GM18502 (cell line): ENCODE measurements around the gene NPW.

Experiments
- ATAC-seq: cut with Tn5 transposase; IDR thresholded peaks from one replicate; pipeline ENCODE4 v1.9.1; 2021; ENCODE audit warnings: mild to moderate bottlenecking; ENCODE audit not compliant: unreplicated experiment, poor library complexity

Gene NPW

DNA sequence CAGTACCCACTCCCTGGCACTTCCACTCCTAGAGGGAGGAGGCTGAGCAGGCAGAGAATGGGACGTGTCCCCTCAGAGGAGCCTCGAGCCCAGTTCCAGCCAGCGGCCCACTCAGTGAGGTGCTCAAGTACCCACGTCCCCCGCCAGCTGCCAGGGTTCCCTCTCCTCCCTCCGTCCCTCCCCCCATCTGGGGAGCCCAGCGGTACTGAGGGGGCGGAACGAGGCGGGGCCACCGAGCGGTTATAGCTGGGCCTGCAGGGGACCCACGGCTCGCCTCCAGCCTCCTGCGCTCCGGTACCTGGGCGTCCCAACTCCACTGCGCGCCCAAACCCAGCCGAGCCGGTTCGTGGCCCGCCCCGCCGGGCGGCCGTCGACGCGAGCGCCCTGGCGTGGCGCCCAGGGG lies at the start of gene NPW:
NPW (plus strand) TSS at position 268 of the 403 bp plus-strand sequence.
- no peak for ATAC-seq

DNA sequence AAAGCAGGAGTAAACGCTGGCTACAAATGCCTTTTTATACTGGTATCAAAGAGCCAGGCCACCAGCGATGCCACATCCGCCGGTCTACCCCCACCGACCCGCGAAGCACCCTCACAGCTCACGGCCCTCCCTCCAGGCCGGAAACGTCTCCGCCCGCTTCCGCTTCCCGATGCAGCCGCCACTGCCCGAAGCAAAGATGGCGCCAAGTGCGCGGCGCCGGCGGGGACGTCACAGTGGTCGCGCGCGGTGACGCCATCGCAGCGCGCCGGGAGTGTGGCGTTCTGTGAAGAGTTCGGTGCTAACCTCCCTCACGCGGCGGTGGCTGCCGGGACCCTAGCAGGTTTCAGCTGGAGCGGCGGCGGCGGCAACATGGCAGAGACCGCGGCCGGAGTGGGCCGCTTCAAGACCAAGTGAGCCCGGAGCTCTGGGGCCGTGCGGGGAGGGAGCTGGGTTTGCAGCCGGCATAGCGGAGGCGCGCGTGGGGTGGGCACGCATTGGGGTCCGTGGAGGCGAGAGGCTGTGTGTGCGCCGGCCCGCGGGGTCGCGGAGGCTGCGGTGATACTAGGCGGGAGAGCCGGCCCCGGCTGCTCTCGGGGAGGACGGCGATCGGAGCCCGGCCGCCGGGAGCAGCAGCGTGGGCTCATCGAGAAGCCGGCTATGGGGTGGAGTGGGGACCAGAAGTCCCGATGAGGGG lies 47.6 kb upstream of the NPW start, which contains the start of gene TBL3:
TBL3 (plus strand) TSS at position 258 of the 694 bp plus-strand sequence; CDS start at position 370, 112 bp downstream.
- peak; percentile 85 for ATAC-seq

GRCh38 chr16:1972490-1972877 lies 47.1 kb upstream of the NPW start:
- peak; percentile 9 for ATAC-seq

DNA sequence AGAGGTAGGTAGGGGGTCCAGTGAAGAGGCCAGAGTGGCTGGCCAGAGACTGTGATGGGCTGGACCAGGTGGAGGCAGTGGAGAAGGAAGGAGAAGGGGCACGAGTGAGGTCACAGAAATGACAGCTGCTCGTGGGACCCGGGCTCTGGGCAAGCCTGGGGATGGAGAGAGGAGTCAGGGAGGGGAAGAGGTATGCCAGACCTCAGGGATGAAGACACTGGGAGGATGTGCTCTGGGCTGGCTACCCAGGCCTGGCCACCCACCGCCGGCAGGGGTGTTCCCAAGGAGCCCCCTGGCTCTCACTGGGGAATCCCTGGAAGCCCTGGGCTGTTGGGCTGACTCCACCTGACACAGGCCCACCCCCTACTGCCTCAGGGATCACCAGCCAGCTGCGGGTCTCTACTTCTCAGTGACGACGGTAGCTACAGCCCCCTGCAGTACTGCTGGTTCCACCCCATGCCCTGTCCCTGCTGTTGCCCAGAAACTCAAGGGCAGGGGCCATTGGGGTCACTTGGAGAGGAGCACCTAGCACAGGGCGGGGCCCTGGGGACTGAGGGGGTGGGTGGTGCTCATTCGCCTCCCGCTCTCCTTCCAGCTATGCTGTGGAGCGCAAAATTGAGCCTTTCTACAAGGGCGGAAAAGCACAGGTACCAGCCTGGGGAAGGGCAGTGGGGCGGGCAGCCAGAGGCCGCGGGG lies 46.0 kb upstream of the NPW start:
- ATAC-seq = no peak

DNA sequence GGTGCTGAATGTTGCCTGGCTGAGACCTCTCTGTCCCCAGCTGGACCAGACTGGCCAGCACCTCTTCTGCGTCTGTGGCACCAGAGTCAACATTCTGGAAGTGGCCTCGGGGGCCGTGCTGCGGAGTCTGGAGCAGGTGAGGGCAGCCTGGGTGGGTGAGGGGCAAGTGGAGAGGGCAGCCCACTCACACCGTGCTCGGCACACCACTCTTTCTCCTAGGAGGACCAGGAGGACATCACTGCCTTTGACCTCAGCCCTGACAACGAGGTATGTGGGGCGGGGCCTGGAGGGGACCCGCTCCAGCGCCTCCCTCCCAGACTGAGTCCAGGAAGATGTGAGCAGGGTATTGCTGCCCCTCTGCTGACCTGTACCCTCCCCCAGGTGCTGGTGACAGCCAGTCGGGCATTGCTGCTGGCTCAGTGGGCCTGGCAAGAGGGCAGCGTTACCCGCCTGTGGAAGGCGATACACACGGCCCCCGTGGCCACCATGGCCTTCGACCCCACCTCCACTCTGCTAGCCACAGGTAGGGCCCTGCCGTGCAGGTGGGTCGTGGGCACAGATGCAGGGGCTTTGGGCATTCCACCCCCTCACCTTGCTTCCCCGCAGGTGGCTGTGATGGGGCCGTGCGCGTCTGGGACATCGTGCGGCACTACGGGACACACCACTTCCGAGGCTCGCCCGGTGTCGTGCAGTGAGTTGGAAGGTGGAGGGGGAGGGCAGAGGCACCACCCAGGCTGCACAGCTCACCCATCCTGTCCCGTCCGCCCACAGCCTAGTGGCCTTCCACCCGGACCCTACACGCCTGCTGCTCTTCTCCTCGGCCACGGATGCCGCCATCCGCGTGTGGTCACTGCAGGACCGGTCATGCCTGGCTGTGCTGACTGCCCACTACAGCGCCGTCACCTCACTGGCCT lies 45.2 kb upstream of the NPW start:
- ATAC-seq = no peak

DNA sequence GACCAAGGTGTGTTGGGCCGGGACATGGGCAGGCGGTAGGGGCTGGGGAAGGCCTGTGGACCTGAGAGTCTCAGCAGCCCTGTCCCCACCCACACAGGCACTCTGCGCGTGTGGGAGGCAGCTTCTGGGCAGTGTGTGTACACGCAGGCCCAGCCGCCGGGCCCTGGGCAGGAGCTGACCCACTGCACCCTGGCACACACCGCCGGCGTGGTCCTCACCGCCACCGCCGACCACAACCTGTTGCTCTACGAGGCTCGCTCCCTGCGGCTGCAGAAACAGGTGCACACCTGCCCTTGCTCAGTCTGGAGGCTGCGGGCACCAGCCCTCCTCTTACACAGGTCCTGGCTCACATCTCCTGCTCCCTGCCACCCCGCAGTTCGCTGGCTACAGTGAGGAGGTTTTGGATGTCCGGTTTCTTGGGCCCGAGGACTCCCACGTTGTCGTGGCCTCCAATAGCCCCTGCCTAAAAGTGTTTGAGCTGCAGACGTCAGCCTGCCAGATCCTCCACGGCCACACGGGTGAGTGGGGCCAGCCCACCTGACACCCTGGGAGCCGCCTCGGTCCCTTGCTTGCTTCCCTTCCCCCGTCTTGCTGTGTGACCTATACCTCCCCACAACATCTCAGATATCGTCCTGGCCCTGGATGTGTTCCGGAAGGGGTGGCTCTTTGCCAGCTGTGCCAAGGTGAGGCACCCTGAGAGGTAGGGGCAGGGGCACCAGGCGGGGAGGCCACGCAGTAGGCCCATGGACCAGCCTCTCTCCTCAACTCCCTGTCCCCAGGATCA lies 44.0 kb upstream of the NPW start:
- no peak for ATAC-seq

- no peak for ATAC-seq
Observed at GRCh38 chr16:1976216-1976520, 43.4 kb upstream of the NPW start.

- ATAC-seq = no peak
Observed at GRCh38 chr16:1976951-1977874, 42.4 kb upstream of the NPW start.

DNA sequence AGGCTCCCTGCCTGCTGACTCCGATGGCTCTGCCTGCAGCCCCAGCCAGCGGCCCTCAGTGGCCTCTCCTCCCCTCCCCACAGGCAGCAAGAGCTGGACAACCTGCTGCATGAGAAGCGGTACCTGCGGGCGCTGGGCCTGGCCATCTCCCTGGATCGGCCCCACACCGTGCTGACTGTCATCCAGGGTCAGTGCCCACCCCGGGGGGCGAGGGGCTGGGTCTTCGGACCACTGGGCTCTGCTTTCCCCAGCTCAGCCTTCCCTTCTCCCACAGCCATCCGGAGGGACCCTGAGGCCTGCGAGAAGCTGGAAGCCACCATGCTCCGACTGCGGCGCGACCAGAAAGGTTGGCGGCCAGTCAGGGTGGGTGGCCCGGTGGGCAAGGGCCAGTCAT lies 41.7 kb upstream of the NPW start:
- ATAC-seq = no peak

DNA sequence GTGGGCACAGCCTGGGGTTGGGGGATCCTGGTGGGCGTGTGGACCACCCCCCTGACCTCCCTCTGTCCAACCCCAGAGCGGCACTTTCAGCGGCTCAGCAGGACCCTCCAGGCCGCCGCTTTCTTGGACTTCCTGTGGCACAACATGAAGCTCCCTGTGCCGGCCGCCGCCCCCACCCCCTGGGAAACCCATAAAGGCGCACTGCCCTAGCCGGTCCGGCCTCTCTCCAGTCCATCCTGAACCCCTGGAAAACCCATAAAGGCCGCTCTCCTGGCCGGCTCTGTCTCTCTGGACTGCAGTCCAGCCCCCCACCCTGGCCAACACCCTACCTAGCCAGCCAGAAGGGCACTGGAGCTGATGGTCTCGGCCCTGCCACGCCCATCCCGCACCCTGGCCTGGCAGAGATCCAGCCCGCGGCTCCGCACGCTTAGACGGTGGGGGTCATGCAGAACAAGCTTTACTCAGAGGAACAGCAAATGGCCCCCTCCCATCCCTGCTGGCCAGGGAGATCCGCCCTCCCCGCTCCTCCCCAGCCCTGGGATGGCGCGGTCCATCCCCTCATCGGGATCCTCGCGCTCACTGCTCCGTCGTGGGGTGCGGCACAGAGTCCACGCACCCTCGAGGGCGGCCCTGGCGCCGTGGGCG lies 41.0 kb upstream of the NPW start:
- ATAC-seq = no peak

DNA sequence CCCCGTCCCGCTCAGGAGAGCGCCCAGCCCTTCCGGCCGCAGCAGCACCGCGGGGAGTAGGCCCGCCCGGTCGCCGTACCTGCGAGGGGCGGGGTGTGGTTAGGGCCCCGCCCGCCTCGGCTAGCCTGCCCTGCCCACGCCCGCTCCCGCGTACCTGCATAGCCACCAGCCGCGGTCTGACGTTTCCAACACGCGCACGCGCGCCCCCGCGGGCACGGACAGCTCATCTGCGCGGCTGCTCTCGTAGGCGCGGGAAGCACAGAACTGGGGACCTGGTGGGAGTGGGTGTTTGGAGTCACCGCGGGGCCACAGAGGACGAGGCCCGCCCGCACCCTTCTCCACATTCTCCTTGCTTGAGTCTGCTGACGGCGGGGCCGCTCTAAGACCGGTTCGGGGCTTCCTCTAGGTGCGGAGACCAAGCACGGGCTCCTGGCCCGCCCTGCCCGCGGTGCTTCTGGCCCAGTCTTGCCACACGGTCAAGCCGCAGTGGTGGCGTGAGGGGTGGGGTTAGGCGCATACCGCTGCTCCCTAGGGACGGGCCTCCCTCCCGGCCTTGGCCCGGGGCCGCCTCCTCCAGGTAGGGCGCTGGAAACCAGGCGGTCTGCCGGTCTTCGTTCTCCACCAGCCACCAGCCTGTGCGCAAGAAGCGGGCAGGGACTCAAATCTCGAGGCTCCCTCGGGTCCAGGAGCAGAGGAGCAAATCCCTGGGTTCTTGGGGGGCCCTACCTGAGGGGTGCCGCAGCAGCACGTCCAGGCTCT lies 40.1 kb upstream of the NPW start:
- ATAC-seq = no peak

GRCh38 chr16:1980030-1980769 lies 39.4 kb upstream of the NPW start:
- ATAC-seq = no peak

DNA sequence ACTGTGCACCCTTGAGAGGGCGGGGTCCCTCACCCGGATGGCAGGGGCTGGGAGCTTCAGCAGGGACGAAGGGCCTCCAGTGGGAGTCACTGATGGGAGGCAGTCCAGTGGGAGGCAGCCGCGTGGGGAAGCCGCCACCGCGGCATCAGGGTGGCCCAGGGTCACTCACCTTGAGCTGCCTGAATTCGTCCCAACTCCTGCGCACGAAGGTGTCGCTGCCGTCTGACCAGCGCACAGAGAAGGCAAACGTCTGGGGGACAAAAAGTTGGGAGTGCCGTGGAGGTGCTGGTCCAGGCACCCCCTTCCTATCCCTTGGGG lies 38.9 kb upstream of the NPW start:
- ATAC-seq = no peak

- no peak for ATAC-seq
Observed at GRCh38 chr16:1981398-1981836, 38.2 kb upstream of the NPW start, which contains the start of gene NOXO1. Gene NOXO1 (minus strand): TSS chr16:1981469. CDS start chr16:1981179, 290 bp downstream.

DNA sequence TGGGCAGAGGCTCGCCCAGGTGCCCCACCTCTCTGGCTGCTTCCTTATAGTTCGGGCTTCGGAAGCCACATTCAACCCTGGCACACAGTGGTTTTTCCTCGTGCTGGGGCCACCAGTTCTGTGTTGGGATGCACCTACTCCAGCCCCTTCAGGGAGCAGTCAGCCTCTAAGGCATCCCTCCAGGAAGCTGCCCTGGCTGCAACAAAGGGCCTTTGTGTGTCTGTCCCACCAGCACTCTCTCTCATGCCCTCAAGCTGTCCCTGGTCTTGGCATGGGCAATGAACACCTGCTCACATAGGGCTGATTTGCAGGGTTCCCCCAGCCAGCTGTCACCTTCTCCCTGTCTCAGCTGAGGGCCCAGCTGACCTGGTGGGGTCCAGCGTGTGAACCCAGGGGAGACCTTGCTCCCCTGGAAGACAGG lies 37.6 kb upstream of the NPW start:
- no peak for ATAC-seq

GRCh38 chr16:1982991-1983543 lies 36.5 kb upstream of the NPW start:
- no peak for ATAC-seq
